ENCODE data around the gene VASP. TPM values are rescaled to one million over a fixed set of nuclear protein-coding genes. Genes with fewer than 3 reads are reported as not detected.

Gene VASP
- total RNA-seq, 1 experiment from 2014 or later = 102 TPM

- no TSS peak for BruUV-seq (replicated peaks)
- intact Hi-C loops (cut with micrococcal nuclease; ENCODE audit: unreplicated experiment) = no loop called here
- ChIA-PET CTCF (no interaction called here), POLR2A (ENCODE audit: low non-redundant PET) (no interaction called here)
- Histone ChIP-seq H3K9me3 (ENCODE audit: low read depth, low read length, poor library complexity, severe bottlenecking) (no peaks in the 10 kb centered on the region), H3K27me3 (replicated peaks; ENCODE audit: insufficient read depth, low read depth, low read length, poor library complexity) (no peaks in the 10 kb centered on the region), H3K36me3 (ENCODE audit: insufficient read depth, low read length, poor library complexity, severe bottlenecking) (peaks cover 15% of the 10 kb centered on the region), H3K4me3 (ENCODE audit: low read depth, low read length, poor library complexity, severe bottlenecking) (no peak overlapping the region), H3K27ac (ENCODE audit: low read depth, low read length, poor library complexity, severe bottlenecking) (no peak overlapping the region), H3K4me1 (ENCODE audit: insufficient read depth, low read length, poor library complexity, severe bottlenecking) (no peaks in the 10 kb centered on the region)
- no peak for DNase-seq (ENCODE audit: low spot score)
- TF ChIP-seq EZH2 (IDR thresholded peaks at IDR 0.05; ENCODE audit: borderline replicate concordance, low read depth, low read length, poor library complexity, severe bottlenecking) = no peak
- TF ChIP-seq, protein P1, sequence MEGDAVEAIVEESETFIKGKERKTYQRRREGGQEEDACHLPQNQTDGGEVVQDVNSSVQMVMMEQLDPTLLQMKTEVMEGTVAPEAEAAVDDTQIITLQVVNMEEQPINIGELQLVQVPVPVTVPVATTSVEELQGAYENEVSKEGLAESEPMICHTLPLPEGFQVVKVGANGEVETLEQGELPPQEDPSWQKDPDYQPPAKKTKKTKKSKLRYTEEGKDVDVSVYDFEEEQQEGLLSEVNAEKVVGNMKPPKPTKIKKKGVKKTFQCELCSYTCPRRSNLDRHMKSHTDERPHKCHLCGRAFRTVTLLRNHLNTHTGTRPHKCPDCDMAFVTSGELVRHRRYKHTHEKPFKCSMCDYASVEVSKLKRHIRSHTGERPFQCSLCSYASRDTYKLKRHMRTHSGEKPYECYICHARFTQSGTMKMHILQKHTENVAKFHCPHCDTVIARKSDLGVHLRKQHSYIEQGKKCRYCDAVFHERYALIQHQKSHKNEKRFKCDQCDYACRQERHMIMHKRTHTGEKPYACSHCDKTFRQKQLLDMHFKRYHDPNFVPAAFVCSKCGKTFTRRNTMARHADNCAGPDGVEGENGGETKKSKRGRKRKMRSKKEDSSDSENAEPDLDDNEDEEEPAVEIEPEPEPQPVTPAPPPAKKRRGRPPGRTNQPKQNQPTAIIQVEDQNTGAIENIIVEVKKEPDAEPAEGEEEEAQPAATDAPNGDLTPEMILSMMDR (conservative IDR thresholded peaks at IDR 0.05; ENCODE audit: low read depth, low read length) = no peak
Measured at GRCh38 chr19:45517238-45517637, 10.0 kb downstream of the VASP start.

DNA sequence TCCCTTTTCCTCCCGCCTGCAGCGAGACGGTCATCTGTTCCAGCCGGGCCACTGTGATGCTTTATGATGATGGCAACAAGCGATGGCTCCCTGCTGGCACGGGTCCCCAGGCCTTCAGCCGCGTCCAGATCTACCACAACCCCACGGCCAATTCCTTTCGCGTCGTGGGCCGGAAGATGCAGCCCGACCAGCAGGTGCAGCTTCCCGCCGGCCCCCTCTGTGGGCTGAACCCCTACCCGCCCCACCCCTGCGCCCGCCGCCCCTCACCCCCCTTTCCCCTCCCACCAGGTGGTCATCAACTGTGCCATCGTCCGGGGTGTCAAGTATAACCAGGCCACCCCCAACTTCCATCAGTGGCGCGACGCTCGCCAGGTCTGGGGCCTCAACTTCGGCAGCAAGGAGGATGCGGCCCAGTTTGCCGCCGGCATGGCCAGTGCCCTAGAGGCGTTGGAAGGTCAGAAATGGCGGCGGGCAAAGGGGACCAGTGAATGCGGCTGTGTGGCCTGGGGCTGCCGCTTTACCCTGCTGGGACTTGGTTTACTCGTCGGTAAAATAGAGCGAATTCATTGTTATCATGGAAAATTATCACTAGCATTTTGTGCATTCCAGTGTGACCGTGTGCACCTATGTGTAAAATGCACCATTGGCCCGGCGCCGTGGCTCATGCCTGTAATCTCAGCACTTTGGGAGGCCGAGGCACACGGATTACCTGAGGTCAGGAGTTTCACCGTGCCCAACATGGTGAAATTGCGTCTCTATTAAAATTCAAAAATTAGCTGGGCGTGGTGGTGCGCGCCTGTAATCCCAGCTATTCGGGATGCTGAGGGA is 10.6 kb downstream of the VASP start:
- ChIA-PET POLR2A (ENCODE audit: low non-redundant PET) (no interaction called here), CTCF (no interaction called here)
- Histone ChIP-seq H3K9me3 (ENCODE audit: low read depth, low read length, poor library complexity, severe bottlenecking) (no peaks in the 10 kb centered on the region), H3K27me3 (replicated peaks; ENCODE audit: insufficient read depth, low read depth, low read length, poor library complexity) (no peaks in the 10 kb centered on the region), H3K4me1 (ENCODE audit: insufficient read depth, low read length, poor library complexity, severe bottlenecking) (no peaks in the 10 kb centered on the region), H3K27ac (ENCODE audit: low read depth, low read length, poor library complexity, severe bottlenecking) (no peak overlapping the region), H3K4me3 (ENCODE audit: low read depth, low read length, poor library complexity, severe bottlenecking) (no peak overlapping the region), H3K36me3 (ENCODE audit: insufficient read depth, low read length, poor library complexity, severe bottlenecking) (peaks cover 19% of the 10 kb centered on the region)
- intact Hi-C loops (cut with micrococcal nuclease; ENCODE audit: unreplicated experiment) = no loop called here
- TF ChIP-seq, protein P1 (conservative IDR thresholded peaks at IDR 0.05; ENCODE audit: low read depth, low read length) = no peak
- TF ChIP-seq EZH2 (IDR thresholded peaks at IDR 0.05; ENCODE audit: borderline replicate concordance, low read depth, low read length, poor library complexity, severe bottlenecking) = no peak
- BruUV-seq (replicated peaks) = no TSS peak
- no peak for DNase-seq (ENCODE audit: low spot score)

DNA sequence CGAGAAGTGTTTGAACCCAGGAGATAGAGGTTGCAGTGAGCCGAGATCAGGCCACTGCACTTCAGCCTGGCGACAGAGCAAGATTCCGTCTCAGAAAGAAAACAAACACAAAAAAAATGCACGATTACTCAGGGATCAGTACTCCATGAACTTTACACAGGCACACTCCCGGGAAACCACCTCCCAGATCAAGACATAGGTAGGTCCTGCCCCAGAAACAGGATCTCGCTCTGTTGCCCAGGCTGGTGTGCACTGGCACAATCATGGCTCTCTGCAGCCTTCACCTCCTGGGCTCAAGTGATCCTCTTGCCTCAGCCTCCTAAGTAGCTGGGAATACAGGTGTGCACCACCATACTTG is 11.2 kb downstream of the VASP start:
- BruUV-seq (replicated peaks) = no TSS peak
- CTCF ChIA-PET = no interaction called here

More for the DNA sequence above, 11.2 kb downstream of the VASP start:
- no peak for DNase-seq (ENCODE audit: low spot score)
- no peak overlapping the region for H3K27ac ChIP-seq (ENCODE audit: low read depth, low read length, poor library complexity, severe bottlenecking)
- POLR2A ChIA-PET (ENCODE audit: low non-redundant PET) = no interaction called here
- peaks cover 21% of the 10 kb centered on the region for H3K36me3 ChIP-seq (ENCODE audit: insufficient read depth, low read length, poor library complexity, severe bottlenecking)
- no peaks in the 10 kb centered on the region for H3K4me1 ChIP-seq (ENCODE audit: insufficient read depth, low read length, poor library complexity, severe bottlenecking)
- H3K27me3 ChIP-seq (replicated peaks; ENCODE audit: insufficient read depth, low read depth, low read length, poor library complexity) = no peaks in the 10 kb centered on the region
- intact Hi-C loops (cut with micrococcal nuclease; ENCODE audit: unreplicated experiment) = no loop called here
- TF ChIP-seq, protein P1 (conservative IDR thresholded peaks at IDR 0.05; ENCODE audit: low read depth, low read length) = no peak
- TF ChIP-seq EZH2 (IDR thresholded peaks at IDR 0.05; ENCODE audit: borderline replicate concordance, low read depth, low read length, poor library complexity, severe bottlenecking) = no peak
- no peak overlapping the region for H3K4me3 ChIP-seq (ENCODE audit: low read depth, low read length, poor library complexity, severe bottlenecking)
- H3K9me3 ChIP-seq (ENCODE audit: low read depth, low read length, poor library complexity, severe bottlenecking) = no peaks in the 10 kb centered on the region

All from A673 (cell line).